Activated CD4-positive, alpha-beta T cell treated with anti-CD3 and anti-CD28 coated beads, Interleukin-2, amount 10 ng/mL, durations not matched to agents 24 days and 14 days (primary cell): ENCODE data around the gene DPP8. TPM values are rescaled to one million over a fixed set of nuclear protein-coding genes. Genes with fewer than 3 reads are reported as not detected.

Source experiments
- DNase-seq: peaks from one replicate; pipeline ENCODE4 v3.0.0; 2022
- H3K27ac Mint-ChIP-seq: one replicate; pipeline ENCODE4 v1.8.0; 2022; ENCODE audit warnings: mild to moderate bottlenecking, mixed read lengths
- H3K27me3 Mint-ChIP-seq: one replicate; pipeline ENCODE4 v1.8.0; 2022; ENCODE audit warnings: mixed read lengths
- H3K36me3 Mint-ChIP-seq: one replicate; pipeline ENCODE4 v1.8.0; 2022; ENCODE audit warnings: low read depth, mild to moderate bottlenecking, mixed read lengths
- H3K4me1 Mint-ChIP-seq: one replicate; pipeline ENCODE4 v1.8.0; 2021; ENCODE audit warnings: mixed read lengths
- H3K4me3 Mint-ChIP-seq: one replicate; pipeline ENCODE4 v1.8.0; 2022; ENCODE audit warnings: mild to moderate bottlenecking, moderate library complexity, mixed read lengths
- H3K9me3 Mint-ChIP-seq: one replicate; pipeline ENCODE4 v1.8.0; 2021; ENCODE audit warnings: mixed read lengths
- intact Hi-C: fragments of 100-400 bp; cut with micrococcal nuclease; formaldehyde crosslinking; loops from one replicate; pipeline ENCODE4 v1.15.1; 2023
- total RNA-seq: library from RNA; stranded (reverse); gene quantifications from 2 replicates; pipeline ENCODE4 v1.2.3, GENCODE V29; 2022

The DPP8 gene
- total RNA-seq, 1 donor from 2014 or later, result 36.0 TPM

DNA sequence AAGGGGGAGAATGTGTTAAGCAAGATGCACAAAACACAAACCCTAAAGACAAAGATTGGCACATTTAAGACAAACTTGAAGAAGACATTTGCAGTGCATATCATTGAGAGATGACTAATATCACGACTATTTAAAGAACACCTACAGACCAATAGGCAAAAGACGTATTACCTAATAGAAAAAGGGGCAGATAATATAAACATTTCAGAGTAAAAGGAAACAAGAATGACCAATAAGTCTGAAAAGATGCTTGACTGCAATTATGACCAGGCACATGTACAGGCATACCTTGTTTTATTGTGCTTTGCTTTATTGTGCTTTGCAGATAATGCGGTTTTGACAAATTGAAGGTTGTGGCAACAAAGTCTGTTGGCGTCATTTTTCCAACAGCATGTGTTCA, 17.7 kb upstream of the DPP8 start:
- Mint-ChIP-seq H3K27me3 (no peaks in the 10 kb centered on the region), H3K4me1 (peaks cover 29% of the 10 kb centered on the region), H3K36me3 (peaks cover 7% of the 10 kb centered on the region), H3K4me3 (no peak overlapping the region), H3K9me3 (no peaks in the 10 kb centered on the region), H3K27ac (no peak overlapping the region)
- no peak for DNase-seq
- intact Hi-C loops, result no loop called here

DNA sequence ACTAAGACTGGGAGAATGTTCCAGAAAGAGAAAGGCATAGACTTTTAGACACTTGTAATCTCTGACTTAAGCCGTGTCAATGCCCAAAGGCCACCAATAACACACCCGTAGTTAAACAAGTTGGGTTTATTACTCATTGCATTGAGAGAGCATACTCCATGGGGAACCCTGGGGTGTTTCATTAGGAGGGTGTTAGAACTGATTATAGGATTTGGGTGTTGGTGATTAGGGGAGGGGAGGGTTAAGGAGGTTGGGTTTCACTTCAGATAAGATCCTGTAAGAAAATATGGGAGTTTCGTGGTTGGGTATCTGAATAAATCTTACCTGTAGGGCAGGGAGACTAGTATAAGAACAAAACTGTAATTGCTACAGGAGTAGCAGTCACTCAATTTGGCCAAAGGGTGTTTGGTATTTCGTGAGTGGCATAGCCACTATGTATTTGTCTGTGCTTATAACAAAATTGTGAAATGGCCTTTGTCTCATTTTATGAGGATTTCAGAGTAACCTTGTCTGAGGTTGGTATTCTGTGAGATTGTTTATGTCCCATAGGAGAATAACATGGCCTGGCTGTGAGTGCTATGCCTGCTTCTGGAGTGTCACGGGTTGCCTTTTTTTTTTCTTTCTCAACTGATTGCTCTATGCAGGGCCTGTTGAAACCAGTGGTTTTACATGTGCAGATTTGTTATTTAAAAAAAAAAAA, 15.7 kb upstream of the DPP8 start:
- H3K27me3 Mint-ChIP-seq, result no peaks in the 10 kb centered on the region
- intact Hi-C loops, result no loop called here
- no peaks in the 10 kb centered on the region for H3K9me3 Mint-ChIP-seq
- peak overlapping the region; percentile 43 for H3K4me3 Mint-ChIP-seq
- peaks cover 34% of the 10 kb centered on the region for H3K4me1 Mint-ChIP-seq
- no peak for DNase-seq
- no peak overlapping the region for H3K27ac Mint-ChIP-seq
- peaks cover 7% of the 10 kb centered on the region for H3K36me3 Mint-ChIP-seq

- Mint-ChIP-seq H3K4me1 (peaks cover 31% of the 10 kb centered on the region), H3K4me3 (peak overlapping the region; percentile 43), H3K9me3 (no peaks in the 10 kb centered on the region), H3K27ac (no peak overlapping the region), H3K27me3 (no peaks in the 10 kb centered on the region), H3K36me3 (peaks cover 4% of the 10 kb centered on the region)
- intact Hi-C loops, result no loop called here
- DNase-seq, result no peak
These were observed 15.2 kb upstream of the DPP8 start for GRCh38 chr15:65532738-65533051.

GRCh38 chr15:65530318-65531111, 13.0 kb upstream of the DPP8 start, which contains the start of gene HACD3:
Gene HACD3 (plus strand): TSS chr15:65530463. CDS start chr15:65530632, 169 bp downstream.
- Mint-ChIP-seq H3K27me3 (no peaks in the 10 kb centered on the region), H3K4me3 (peak within 1 kb of the TSS; percentile 88), H3K36me3 (peaks cover 2% of the 10 kb centered on the region), H3K27ac (peak within 1 kb of the TSS; percentile 87), H3K9me3 (no peaks in the 10 kb centered on the region), H3K4me1 (peaks cover 31% of the 10 kb centered on the region)
- DNase-seq, result peak; percentile 97
- intact Hi-C loops, result loop anchor here (1.0 kb wide), 1 partner anchor 13 kb away; the partner anchor contains the start of gene DPP8

DNA sequence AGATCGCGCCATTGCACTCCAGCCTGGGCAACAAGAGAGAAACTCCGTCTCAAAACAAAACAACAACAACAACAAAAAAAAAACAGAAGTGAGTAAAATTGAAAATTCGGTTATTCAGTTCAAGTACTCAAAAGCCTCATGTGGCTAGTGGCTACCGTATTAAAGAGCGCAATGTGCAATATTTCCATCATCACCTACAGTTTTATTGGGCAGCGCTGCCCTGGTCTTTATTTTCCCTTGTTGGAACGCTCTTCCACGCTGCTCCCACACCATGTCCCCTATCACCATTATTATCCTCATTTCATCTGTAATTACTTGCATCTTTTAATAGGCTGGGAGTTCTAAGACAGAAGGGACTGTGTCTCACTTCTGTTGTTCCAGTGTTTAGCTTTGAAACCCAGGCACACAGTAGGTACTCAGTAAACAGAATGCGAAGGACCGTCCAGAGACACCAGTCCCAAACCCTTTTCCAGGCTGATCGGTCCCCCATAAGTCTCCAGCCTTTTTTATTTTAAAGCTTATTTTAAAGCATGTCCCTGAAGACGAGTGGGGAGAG, 12.4 kb upstream of the DPP8 start:
- intact Hi-C loops, result loop anchor here (1.0 kb wide), 1 partner anchor 13 kb away; the partner anchor contains the start of gene DPP8
- no peaks in the 10 kb centered on the region for H3K27me3 Mint-ChIP-seq

GRCh38 chr15:65528461-65529060, 11.1 kb upstream of the DPP8 start:
- Mint-ChIP-seq H3K4me3 (no peak overlapping the region), H3K36me3 (peaks cover 2% of the 10 kb centered on the region), H3K27me3 (no peaks in the 10 kb centered on the region), H3K27ac (no peak overlapping the region), H3K9me3 (no peaks in the 10 kb centered on the region), H3K4me1 (peaks cover 24% of the 10 kb centered on the region)
- intact Hi-C loops, result no loop called here
- no peak for DNase-seq

More for the DNA sequence above, 12.4 kb upstream of the DPP8 start:
- Mint-ChIP-seq H3K27ac (peak overlapping the region; percentile 14), H3K9me3 (no peaks in the 10 kb centered on the region), H3K36me3 (peaks cover 2% of the 10 kb centered on the region), H3K4me3 (peak overlapping the region; percentile 88), H3K4me1 (peaks cover 31% of the 10 kb centered on the region)
- DNase-seq, result no peak

DNA sequence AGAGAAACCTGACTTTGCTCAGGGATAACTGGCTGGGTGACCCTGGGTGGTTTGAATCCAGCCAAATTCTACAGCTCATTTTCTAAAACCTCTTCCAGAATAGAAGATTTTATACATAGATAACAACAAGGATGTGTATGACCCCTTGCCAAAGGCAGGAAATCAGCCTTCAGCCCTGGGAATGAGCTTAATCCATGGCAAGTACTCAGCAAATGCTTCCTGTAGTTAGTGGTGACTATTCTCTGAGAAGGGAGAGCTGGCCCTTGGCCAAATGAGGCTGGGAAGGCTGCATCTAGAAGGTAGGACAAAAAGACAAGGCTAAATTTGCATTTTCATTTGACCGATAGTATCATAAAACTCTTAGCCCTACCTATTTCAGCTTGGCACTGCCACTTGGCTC, 8.1 kb upstream of the DPP8 start:
- no peak overlapping the region for H3K27ac Mint-ChIP-seq
- H3K4me3 Mint-ChIP-seq, result no peak overlapping the region

GRCh38 chr15:65524226-65524625, 6.7 kb upstream of the DPP8 start:
- intact Hi-C loops, result no loop called here
- Mint-ChIP-seq H3K36me3 (no peaks in the 10 kb centered on the region), H3K27me3 (no peaks in the 10 kb centered on the region), H3K27ac (no peak overlapping the region), H3K4me1 (peaks cover 3% of the 10 kb centered on the region), H3K4me3 (no peak overlapping the region), H3K9me3 (no peaks in the 10 kb centered on the region)
- DNase-seq, result no peak

More for the DNA sequence above, 8.1 kb upstream of the DPP8 start:
- H3K9me3 Mint-ChIP-seq, result no peaks in the 10 kb centered on the region
- intact Hi-C loops, result no loop called here
- H3K4me1 Mint-ChIP-seq, result peaks cover 9% of the 10 kb centered on the region
- no peaks in the 10 kb centered on the region for H3K36me3 Mint-ChIP-seq
- DNase-seq, result no peak
- H3K27me3 Mint-ChIP-seq, result no peaks in the 10 kb centered on the region

- DNase-seq, result no peak
- Mint-ChIP-seq H3K27me3 (no peaks in the 10 kb centered on the region), H3K36me3 (peaks cover 4% of the 10 kb centered on the region), H3K9me3 (no peaks in the 10 kb centered on the region), H3K27ac (no peak overlapping the region), H3K4me3 (no peak overlapping the region), H3K4me1 (peaks cover 13% of the 10 kb centered on the region)
- intact Hi-C loops, result no loop called here
These were observed 3.9 kb upstream of the DPP8 start for GRCh38 chr15:65521350-65521749.

GRCh38 chr15:65518633-65519285, 1.3 kb upstream of the DPP8 start:
- intact Hi-C loops, result no loop called here
- Mint-ChIP-seq H3K27ac (no peak overlapping the region), H3K4me1 (peaks cover 21% of the 10 kb centered on the region), H3K36me3 (peaks cover 14% of the 10 kb centered on the region), H3K4me3 (no peak overlapping the region), H3K9me3 (no peaks in the 10 kb centered on the region), H3K27me3 (no peaks in the 10 kb centered on the region)
- no peak for DNase-seq

DNA sequence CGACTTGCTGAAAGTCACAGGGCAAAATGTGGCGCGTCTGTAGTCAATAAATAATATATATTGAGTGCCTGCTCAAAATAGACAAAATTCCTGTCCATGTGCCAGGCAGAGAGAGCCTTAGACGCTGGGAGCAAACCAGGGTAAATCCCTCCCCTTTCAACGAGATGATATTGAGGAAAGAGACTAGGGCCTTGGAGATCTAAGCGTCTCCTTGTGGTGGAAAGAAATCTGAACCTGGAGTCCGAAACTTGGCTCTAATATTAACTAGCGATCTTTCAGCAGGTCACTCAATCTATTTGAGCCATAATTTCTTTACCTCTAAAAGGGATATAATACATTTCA, 348 bp upstream of the DPP8 start:
- Mint-ChIP-seq H3K4me3 (peak overlapping the region; percentile 94), H3K36me3 (peaks cover 20% of the 10 kb centered on the region), H3K9me3 (no peaks in the 10 kb centered on the region), H3K27ac (peak overlapping the region; percentile 96), H3K4me1 (peaks cover 22% of the 10 kb centered on the region), H3K27me3 (no peaks in the 10 kb centered on the region)
- intact Hi-C loops, result loop anchor here (1.0 to 2.0 kb wide), 3 partner anchors 12 to 93 kb away; partner anchors contain the start of genes HACD3 and INTS14
- DNase-seq, result no peak

DNA sequence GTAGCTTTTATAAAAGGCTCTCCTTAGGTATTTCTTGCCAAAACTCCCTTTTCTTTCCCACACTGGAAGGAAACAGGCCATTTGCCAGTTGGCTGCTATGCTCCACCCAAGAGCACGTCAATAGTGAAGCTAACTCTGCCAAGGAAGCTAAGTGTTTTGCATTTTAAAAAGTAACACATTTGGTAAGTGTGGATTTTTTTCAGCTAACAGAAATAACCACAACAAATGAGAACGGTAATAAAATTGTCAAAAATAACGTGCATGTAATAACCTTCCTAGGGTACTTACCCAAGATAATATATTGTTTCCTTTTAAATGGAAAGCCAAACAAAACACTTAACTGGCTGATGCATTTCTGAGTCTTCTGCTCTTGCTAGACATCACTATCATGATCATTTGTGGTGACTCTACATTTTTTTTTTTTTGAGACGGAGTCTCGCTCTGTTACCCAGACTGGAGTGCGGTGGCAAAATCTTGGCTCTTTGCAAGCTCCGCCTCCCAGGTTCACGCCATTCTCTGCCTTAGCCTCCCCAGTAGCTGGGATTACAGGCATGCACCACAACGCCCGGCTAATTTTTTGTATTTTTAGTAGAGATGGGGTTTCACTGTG, 4.6 kb downstream of the DPP8 start:
- intact Hi-C loops, result no loop called here
- Mint-ChIP-seq H3K4me3 (no peak overlapping the region), H3K9me3 (no peaks in the 10 kb centered on the region), H3K36me3 (peaks cover 50% of the 10 kb centered on the region), H3K4me1 (peaks cover 28% of the 10 kb centered on the region), H3K27me3 (no peaks in the 10 kb centered on the region), H3K27ac (no peak overlapping the region)
- no peak for DNase-seq

DNA sequence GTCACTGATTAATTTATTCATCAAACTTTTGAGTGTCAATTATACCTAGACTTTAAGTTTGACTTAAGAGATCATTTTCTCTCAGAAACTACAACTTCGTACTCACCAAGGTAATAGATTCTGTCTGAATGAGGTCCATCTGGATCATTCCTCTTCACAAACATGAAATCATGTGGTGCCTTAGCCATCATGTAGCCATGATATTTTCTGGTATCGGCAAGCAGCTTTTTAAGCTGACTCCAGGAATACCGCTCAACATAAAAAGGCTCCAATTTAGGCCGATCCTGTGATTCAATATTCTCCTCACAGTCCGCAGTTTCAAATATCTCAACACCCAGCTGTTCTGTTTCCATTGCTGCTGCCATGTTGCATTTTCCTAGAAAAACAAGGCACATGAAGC, 5.3 kb downstream of the DPP8 start:
- Mint-ChIP-seq H3K27me3 (no peaks in the 10 kb centered on the region), H3K4me3 (no peak overlapping the region), H3K4me1 (peaks cover 24% of the 10 kb centered on the region), H3K9me3 (no peaks in the 10 kb centered on the region), H3K36me3 (peaks cover 52% of the 10 kb centered on the region), H3K27ac (no peak overlapping the region)
- DNase-seq, result no peak
- intact Hi-C loops, result no loop called here
